Activated T-cell treated with anti-CD3 and anti-CD28 coated beads, Interleukin-2, amount 50 U/mL, for 72 hours (primary cell): ENCODE data around the gene SLC22A4. TPM values are rescaled to one million over a fixed set of nuclear protein-coding genes. Genes with fewer than 3 reads are reported as not detected.

ENCODE experiments used
- ATAC-seq, 2 donors: fragments of 150-1000 bp; cut with Tn5 transposase; replicated peaks in 1 of 2; 2 replicates each; pipeline ENCODE4 v1.10.0; 2021; ENCODE audit warnings: moderate library complexity in 2 of 2, mild to moderate bottlenecking in 1 of 2
- DNase-seq, 2 donors: peaks; one replicate each; pipeline ENCODE4 v3.0.0; 2021 to 2022; ENCODE audit warnings: mixed read lengths in 1 of 2
- H3K27ac Mint-ChIP-seq: one replicate; pipeline ENCODE4 v1.8.0; 2022; ENCODE audit warnings: mild to moderate bottlenecking, moderate library complexity, mixed read lengths
- H3K27me3 Mint-ChIP-seq: one replicate; pipeline ENCODE4 v1.8.0; 2022; ENCODE audit warnings: low read depth, mixed read lengths
- H3K36me3 Mint-ChIP-seq, 2 donors: one replicate each; pipeline ENCODE4 v1.8.0; 2022; ENCODE audit warnings: mixed read lengths in 2 of 2, mild to moderate bottlenecking in 1 of 2; ENCODE audit not compliant: insufficient read depth in 2 of 2
- H3K4me1 Mint-ChIP-seq: one replicate; pipeline ENCODE4 v1.8.0; 2022; ENCODE audit warnings: low read depth, mixed read lengths
- H3K4me3 Mint-ChIP-seq, 2 donors: one replicate each; pipeline ENCODE4 v1.8.0; 2022; ENCODE audit warnings: mild to moderate bottlenecking in 2 of 2, mixed read lengths in 2 of 2, moderate library complexity in 2 of 2
- H3K9me3 Mint-ChIP-seq, 2 donors: one replicate each; pipeline ENCODE4 v1.8.0; 2022; ENCODE audit warnings: mixed read lengths in 2 of 2
- total RNA-seq, 2 donors: library from RNA; stranded (reverse); gene quantifications; one replicate each; pipeline ENCODE4 v1.2.3, GENCODE V29; 2022

SLC22A4 gene
- total RNA-seq, 2 donors from 2014 or later: 1.8 to 2.9 TPM

GRCh38 chr5:132327252-132327955 lies 33.2 kb downstream of the SLC22A4 start:
- no peak for ATAC-seq
- DNase-seq: no peak
- Mint-ChIP-seq H3K27ac (no peak overlapping the region), H3K36me3 (no peaks in the 10 kb centered on the region), H3K4me3 (no peak overlapping the region), H3K4me1 (no peaks in the 10 kb centered on the region), H3K27me3 (no peaks in the 10 kb centered on the region), H3K9me3 (no peaks in the 10 kb centered on the region)

DNA sequence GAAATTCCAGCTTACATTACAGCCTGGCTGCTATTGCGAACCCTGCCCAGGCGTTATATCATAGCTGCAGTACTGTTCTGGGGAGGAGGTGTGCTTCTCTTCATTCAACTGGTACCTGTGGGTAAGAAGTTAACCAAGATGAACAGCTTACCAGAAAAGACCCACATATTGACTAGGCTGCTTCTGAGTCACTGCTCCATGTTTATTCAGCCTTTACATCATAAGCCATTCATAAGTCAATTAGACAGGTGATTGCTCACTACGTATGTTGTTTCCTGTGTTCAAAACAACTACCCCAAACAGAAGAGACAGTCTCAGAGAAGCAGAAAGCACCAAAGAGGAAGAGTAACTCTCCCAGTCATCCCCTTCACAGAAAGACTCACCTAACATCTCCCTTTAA lies 40.6 kb downstream of the SLC22A4 start:
- H3K4me3 Mint-ChIP-seq: peak overlapping the region in 1 of 2 donors; percentile 50
- peaks cover 0 to 1% of the 10 kb centered on the region in 2 donors for H3K36me3 Mint-ChIP-seq
- H3K4me1 Mint-ChIP-seq: peaks cover 8% of the 10 kb centered on the region
- peak overlapping the region; percentile 59 for H3K27ac Mint-ChIP-seq
- peak; percentile 23 to 24 for DNase-seq
- peak; percentile 95 to 98 for ATAC-seq
- no peaks in the 10 kb centered on the region for H3K27me3 Mint-ChIP-seq
- no peaks in the 10 kb centered on the region for H3K9me3 Mint-ChIP-seq

DNA sequence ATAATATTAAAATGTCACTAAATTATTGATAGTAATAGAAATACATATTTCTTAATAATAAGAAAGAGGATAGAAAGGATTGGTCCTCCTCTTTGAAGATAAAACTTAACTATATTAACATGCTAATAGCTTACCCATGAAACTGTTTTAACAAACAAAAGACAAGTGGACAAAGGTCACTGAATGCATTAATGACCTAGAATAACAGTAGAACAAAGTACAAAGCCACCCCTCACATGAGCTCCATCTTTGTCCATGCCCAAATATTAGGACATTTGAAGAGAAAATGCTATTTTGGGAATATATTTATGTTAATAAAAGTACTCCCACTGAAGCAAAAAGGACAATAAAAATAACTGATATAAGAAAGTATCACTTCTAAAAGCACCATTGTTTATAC lies 41.2 kb downstream of the SLC22A4 start:
- no peak for DNase-seq
- no peak for ATAC-seq
- Mint-ChIP-seq H3K27me3 (no peaks in the 10 kb centered on the region), H3K27ac (no peak overlapping the region), H3K4me3 (no peak overlapping the region), H3K36me3 (peaks cover 0 to 1% of the 10 kb centered on the region in 2 donors), H3K4me1 (peaks cover 8% of the 10 kb centered on the region), H3K9me3 (no peaks in the 10 kb centered on the region)

- ATAC-seq (no peak), DNase-seq (no peak)
- H3K4me3 Mint-ChIP-seq: no peak overlapping the region
- no peaks in the 10 kb centered on the region for H3K9me3 Mint-ChIP-seq
- H3K27me3 Mint-ChIP-seq: no peaks in the 10 kb centered on the region
- H3K36me3 Mint-ChIP-seq: peaks cover 0 to 1% of the 10 kb centered on the region in 2 donors
- no peak overlapping the region for H3K27ac Mint-ChIP-seq
- H3K4me1 Mint-ChIP-seq: peaks cover 7% of the 10 kb centered on the region
Observed at GRCh38 chr5:132339502-132339901, 45.3 kb downstream of the SLC22A4 start.

DNA sequence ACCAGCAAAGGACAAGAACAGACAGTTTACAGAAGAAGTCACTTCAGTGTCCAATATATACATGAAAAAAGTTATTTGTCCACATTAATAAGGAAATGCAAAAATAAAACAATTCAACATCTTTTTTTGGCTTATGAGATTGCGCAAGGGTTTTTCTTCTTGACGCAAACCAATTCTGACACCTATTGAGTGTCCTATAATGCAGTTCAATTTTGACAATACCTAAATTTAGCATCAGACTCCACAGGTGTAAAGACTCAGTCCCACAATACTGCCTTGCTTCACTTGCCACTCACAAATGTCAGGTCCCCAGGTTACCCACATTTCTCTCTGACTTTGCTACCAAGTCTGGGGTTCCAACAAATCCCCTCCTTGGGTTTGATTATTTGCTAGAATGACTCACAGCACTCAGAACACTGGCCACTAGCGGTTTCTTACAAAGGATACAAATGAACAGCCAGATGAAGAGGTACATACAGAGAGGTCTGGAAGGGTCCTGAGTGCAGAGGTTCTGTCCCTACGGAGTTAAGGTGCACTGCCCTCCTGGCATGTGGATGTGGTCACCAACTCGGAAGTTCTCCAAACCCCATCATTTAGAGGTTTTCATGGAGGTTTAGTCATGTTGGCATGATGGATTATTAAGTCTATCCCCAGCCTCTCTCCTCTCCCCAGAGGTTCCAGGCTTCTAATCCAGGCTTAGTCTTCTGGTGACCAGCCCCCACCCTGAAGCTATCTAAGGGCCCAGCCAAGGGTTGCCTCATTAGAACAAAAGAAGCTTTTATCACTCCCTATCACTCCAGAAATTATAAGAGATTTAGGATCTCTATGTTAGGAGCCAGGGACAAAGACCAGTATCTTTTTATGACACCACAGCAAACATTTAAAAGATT lies 48.3 kb downstream of the SLC22A4 start:
- H3K27me3 Mint-ChIP-seq: no peaks in the 10 kb centered on the region
- no peak for ATAC-seq
- peaks cover 0 to 2% of the 10 kb centered on the region in 2 donors for H3K36me3 Mint-ChIP-seq
- DNase-seq: no peak
- peaks cover 0 to 4% of the 10 kb centered on the region in 2 donors for H3K9me3 Mint-ChIP-seq
- no peaks in the 10 kb centered on the region for H3K4me1 Mint-ChIP-seq
- no peak overlapping the region for H3K4me3 Mint-ChIP-seq
- no peak overlapping the region for H3K27ac Mint-ChIP-seq

GRCh38 chr5:132344775-132345514 lies 50.8 kb downstream of the SLC22A4 start:
- Mint-ChIP-seq H3K27ac (no peak overlapping the region), H3K9me3 (peaks cover 0 to 8% of the 10 kb centered on the region in 2 donors), H3K27me3 (no peaks in the 10 kb centered on the region), H3K36me3 (peaks cover 1 to 9% of the 10 kb centered on the region in 2 donors), H3K4me3 (no peak overlapping the region), H3K4me1 (no peaks in the 10 kb centered on the region)
- ATAC-seq: no peak
- DNase-seq: no peak

- H3K4me1 Mint-ChIP-seq: no peaks in the 10 kb centered on the region
- no peak overlapping the region for H3K27ac Mint-ChIP-seq
- no peaks in the 10 kb centered on the region for H3K27me3 Mint-ChIP-seq
- no peak overlapping the region for H3K4me3 Mint-ChIP-seq
- no peaks in the 10 kb centered on the region for H3K9me3 Mint-ChIP-seq
- H3K36me3 Mint-ChIP-seq: peaks cover 2% of the 10 kb centered on the region in 2 donors
- DNase-seq (no peak), ATAC-seq (no peak)
Observed at GRCh38 chr5:132353486-132353995, 59.3 kb downstream of the SLC22A4 start.

DNA sequence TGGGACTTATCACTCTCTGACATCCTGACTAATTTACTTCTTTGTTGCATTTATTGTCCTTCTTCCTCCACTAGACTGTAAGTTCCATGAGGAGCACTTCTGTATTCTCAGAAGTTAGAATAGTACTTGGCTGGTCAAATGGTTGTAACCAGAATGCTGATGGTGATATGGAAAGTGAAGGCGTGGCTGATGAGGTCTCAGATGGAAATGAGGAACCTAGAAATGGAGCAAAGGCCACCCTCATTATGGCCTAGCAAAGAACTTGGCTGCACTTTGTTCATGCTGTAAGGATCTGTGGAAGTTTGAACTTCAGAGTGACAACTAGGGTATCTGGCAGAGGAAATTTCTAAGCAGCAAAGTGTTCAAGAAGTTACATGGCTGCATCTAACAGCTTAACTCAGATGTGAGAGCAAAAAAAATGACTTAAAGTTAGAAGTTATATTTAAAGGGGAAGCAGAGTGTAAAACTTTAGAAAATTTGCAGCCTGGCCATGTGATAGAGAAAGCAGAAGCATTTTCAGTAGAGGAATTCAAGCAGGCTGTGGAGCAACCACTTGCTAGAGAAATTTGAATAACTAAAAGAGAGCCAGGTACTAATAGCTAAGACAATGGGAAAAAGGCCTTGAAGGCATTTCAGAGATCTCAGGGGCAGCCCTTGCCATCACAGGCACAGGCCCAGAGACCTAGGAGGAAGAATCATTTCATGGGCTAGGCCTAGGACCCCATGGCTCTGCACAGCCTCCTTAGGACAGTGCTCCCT lies 60.4 kb downstream of the SLC22A4 start:
- no peaks in the 10 kb centered on the region for H3K4me1 Mint-ChIP-seq
- H3K9me3 Mint-ChIP-seq: no peaks in the 10 kb centered on the region
- ATAC-seq (no peak), DNase-seq (no peak)
- no peak overlapping the region for H3K4me3 Mint-ChIP-seq
- H3K27ac Mint-ChIP-seq: no peak overlapping the region
- no peaks in the 10 kb centered on the region for H3K27me3 Mint-ChIP-seq
- H3K36me3 Mint-ChIP-seq: peaks cover 0 to 2% of the 10 kb centered on the region in 2 donors

DNA sequence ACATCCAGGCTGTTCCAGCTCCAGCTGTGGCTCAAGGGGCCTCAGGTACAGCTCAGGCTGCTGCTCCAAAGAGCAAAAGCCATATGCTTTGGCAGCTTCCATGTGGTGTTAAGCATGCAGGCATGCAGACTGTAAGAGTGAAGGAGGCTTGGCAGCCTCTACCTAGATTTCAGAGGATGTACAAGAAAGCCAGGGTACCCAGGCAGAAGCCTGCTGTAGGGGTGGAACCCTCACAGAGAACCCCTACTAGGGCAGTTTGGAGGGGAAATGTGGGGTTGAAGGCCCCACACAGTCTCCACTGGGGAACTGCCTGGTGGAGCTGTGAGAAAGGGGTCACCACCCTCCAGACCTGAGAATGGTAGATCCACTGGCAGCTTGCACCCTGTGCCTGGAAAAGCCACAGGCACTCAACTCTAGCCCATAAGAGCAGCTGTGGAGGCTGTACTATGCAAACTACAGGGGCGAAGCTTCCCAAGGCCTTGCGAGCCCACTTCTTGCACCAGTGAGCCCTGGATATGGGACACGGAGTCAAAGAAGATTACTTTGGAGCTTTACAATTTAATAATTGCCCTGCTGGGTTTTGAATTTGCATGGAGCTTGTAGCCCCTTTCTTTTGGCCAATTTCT lies 61.1 kb downstream of the SLC22A4 start:
- Mint-ChIP-seq H3K27ac (no peak overlapping the region), H3K27me3 (no peaks in the 10 kb centered on the region), H3K4me3 (no peak overlapping the region), H3K4me1 (no peaks in the 10 kb centered on the region), H3K9me3 (no peaks in the 10 kb centered on the region), H3K36me3 (no peaks in the 10 kb centered on the region)
- ATAC-seq: no peak
- DNase-seq: no peak

DNA sequence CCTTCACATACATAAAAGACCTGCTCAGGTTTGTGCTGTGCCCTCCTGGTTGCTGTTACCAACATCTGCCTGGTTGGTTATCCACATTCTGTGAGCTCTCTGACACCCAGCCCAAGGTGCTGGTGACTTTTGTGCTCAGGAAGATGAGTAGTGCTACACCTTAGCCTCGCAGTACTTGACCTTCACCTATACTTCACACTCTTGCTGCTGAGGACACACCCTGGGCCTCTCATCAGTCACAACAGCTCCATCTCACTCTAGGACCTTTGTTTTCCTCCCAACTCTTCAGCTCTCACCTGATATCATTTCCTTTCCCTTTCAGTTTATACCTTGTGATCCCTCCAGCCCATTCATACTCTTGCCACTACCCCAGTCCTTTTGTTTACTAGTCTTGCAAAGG lies 64.6 kb downstream of the SLC22A4 start:
- H3K9me3 Mint-ChIP-seq: no peaks in the 10 kb centered on the region

GRCh38 chr5:132362086-132362485 lies 67.9 kb downstream of the SLC22A4 start:
- H3K36me3 Mint-ChIP-seq: no peaks in the 10 kb centered on the region
- H3K27me3 Mint-ChIP-seq: no peaks in the 10 kb centered on the region
- no peak overlapping the region for H3K27ac Mint-ChIP-seq
- ATAC-seq: no peak
- peaks cover 7% of the 10 kb centered on the region for H3K4me1 Mint-ChIP-seq
- no peaks in the 10 kb centered on the region for H3K9me3 Mint-ChIP-seq
- H3K4me3 Mint-ChIP-seq: no peak overlapping the region
- no peak for DNase-seq

More for the DNA sequence above, 64.6 kb downstream of the SLC22A4 start:
- Mint-ChIP-seq H3K27ac (no peak overlapping the region), H3K27me3 (no peaks in the 10 kb centered on the region), H3K4me3 (no peak overlapping the region), H3K36me3 (no peaks in the 10 kb centered on the region), H3K4me1 (peaks cover 5% of the 10 kb centered on the region)
- ATAC-seq: no peak
- DNase-seq: no peak
